Stimulated activated naive B cell treated with anti-CD40 and anti-IgM and Interleukin-4, amounts not matched to agents 10 μg/mL and 1 μg/mL and 100 μg/mL, for 72 hours (primary cell): ENCODE measurements around the gene GMDS.

Experiments used
- ATAC-seq, 2 donors: fragments of 150-1000 bp; cut with Tn5 transposase; replicated peaks; 2 replicates each; pipeline ENCODE4 v1.10.0; 2021; ENCODE audit warnings: moderate library complexity in 1 of 2
- DNase-seq: peaks from one replicate; pipeline ENCODE4 v3.0.0; 2021
- H3K27ac Mint-ChIP-seq: one replicate; pipeline ENCODE4 v1.8.0; 2022; ENCODE audit warnings: mild to moderate bottlenecking, mixed read lengths
- H3K27me3 Mint-ChIP-seq, 2 donors: one replicate each; pipeline ENCODE4 v1.8.0; 2022; ENCODE audit warnings: mixed read lengths in 2 of 2
- H3K36me3 Mint-ChIP-seq, 2 donors: one replicate each; pipeline ENCODE4 v1.8.0; 2022; ENCODE audit warnings: mixed read lengths in 2 of 2, mild to moderate bottlenecking in 1 of 2
- H3K4me1 Mint-ChIP-seq, 2 donors: one replicate each; pipeline ENCODE4 v1.8.0; 2022; ENCODE audit warnings: mixed read lengths in 2 of 2, mild to moderate bottlenecking in 1 of 2
- H3K4me3 Mint-ChIP-seq, 2 donors: one replicate each; pipeline ENCODE4 v1.8.0; 2022; ENCODE audit warnings: mild to moderate bottlenecking in 2 of 2, mixed read lengths in 2 of 2, moderate library complexity in 1 of 2
- H3K9me3 Mint-ChIP-seq, 2 donors: one replicate each; pipeline ENCODE4 v1.8.0; 2022; ENCODE audit warnings: mixed read lengths in 2 of 2, mild to moderate bottlenecking in 1 of 2

Gene GMDS

DNA sequence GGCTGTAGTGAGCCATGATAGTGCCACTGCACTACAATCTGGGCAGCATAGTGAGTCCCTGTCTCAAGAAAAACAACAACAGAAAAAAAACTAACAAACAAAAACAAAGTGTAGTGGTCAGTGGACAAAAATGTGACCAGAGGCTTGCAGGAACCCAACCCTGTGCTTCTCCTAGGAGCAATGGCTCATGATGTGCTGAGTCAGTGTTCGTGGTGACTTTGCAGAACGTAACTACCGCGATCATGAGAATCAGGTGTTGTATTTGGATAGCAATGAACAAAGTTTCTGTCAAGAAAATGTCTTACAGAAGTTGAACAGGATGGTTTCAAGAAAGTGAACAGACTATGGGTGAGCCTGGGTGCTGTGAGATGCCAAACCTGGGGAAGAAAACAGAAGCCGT, 654.2 kb downstream of the GMDS start:
- H3K27me3 Mint-ChIP-seq: peaks cover 39 to 64% of the 10 kb centered on the region in 2 donors
- no peak overlapping the region for H3K4me3 Mint-ChIP-seq
- no peak overlapping the region for H3K27ac Mint-ChIP-seq

DNA sequence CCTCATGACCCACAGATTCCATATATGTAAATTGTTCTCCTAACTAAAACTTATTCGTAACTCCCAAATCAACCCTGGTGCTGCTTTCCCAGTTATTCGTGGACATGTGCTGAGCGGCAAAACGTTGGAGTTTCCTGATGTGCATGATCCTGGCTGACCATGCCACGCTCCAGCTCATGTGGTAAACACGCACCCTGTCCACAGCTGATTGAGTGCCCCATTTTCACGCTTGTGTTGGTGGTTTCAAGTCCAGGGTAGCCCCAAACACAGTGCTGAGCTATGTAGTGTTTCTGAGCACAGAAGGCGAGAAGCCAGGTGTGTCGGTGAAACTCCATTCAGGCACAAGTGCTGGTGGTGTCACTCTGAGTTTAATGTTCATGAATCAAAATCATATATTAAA, 654.8 kb downstream of the GMDS start:
- peaks cover 35 to 64% of the 10 kb centered on the region in 2 donors for H3K27me3 Mint-ChIP-seq
- no peaks in the 10 kb centered on the region for H3K4me1 Mint-ChIP-seq
- H3K4me3 Mint-ChIP-seq: no peak overlapping the region
- no peak overlapping the region for H3K27ac Mint-ChIP-seq
- H3K9me3 Mint-ChIP-seq: no peaks in the 10 kb centered on the region
- DNase-seq (no peak), ATAC-seq (no peak)
- H3K36me3 Mint-ChIP-seq: no peaks in the 10 kb centered on the region

More for the DNA sequence above, 654.2 kb downstream of the GMDS start:
- no peaks in the 10 kb centered on the region for H3K36me3 Mint-ChIP-seq
- no peak for DNase-seq
- no peaks in the 10 kb centered on the region for H3K9me3 Mint-ChIP-seq
- peaks cover 2 to 4% of the 10 kb centered on the region in 2 donors for H3K4me1 Mint-ChIP-seq
- no peak for ATAC-seq

DNA sequence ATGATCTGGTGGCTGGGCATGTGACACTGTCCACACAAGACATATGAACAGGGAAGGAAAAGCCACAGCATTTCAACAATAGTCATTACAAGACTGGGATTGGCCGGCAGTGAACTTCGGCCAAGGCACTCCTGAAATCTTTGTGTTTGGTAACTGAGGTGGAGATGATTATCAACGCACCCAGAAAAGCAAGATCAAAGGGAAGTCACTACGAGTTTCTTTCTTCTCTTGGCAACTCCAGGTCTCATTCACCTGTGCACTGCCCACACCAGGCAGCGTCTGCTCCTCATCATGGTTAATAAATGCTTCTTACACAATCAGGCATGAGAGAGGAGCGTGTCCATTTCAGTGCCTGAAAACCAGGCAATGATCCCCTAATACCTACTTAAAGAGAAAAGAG, 656.2 kb downstream of the GMDS start:
- Mint-ChIP-seq H3K9me3 (no peaks in the 10 kb centered on the region), H3K4me3 (no peak overlapping the region), H3K27ac (no peak overlapping the region)

DNA sequence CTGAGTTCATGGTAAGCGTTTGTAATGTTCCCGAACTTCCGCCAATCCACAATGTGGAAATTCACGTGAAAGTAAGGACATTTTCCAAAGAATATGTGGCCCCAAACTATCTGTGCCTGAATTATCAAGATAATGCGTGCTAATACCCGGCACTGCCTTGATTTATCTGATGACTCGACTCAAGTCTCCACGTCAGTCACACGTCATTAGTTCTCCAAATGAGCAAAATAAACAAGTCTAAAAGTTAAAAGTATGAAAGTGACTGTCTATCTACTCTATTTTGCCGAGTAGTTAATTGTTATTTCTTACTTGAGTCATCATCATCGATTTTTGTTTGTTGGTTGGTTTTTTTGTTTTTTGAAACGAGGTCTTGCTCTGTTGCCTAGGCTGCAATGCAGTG, 657.4 kb downstream of the GMDS start:
- H3K9me3 Mint-ChIP-seq: no peaks in the 10 kb centered on the region
- ATAC-seq: no peak

More for the DNA sequence above, 656.2 kb downstream of the GMDS start:
- no peaks in the 10 kb centered on the region for H3K4me1 Mint-ChIP-seq
- ATAC-seq (no peak), DNase-seq (no peak)
- no peaks in the 10 kb centered on the region for H3K36me3 Mint-ChIP-seq
- H3K27me3 Mint-ChIP-seq: peaks cover 30 to 58% of the 10 kb centered on the region in 2 donors

DNA sequence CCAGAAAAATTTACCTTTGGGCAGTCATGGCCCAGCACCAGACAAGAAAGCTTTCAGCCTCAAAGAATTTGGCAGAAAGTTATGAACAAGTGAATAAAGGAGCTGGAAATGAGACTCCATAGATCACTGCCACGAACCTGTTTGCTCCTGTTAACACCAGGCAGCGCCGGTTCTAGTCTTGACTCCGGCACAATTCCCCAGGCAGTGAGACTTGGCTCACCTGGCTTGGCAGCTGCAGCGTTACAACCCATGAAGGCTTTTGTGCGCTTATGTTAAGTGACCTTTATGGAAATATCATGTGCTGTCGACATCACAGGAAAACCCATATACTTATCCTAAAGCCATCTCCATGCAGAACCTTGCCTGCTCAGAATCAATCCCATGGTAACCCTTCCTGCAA, 657.9 kb downstream of the GMDS start:
- Mint-ChIP-seq H3K27me3 (peaks cover 16 to 42% of the 10 kb centered on the region in 2 donors), H3K9me3 (no peaks in the 10 kb centered on the region), H3K4me1 (no peaks in the 10 kb centered on the region), H3K27ac (no peak overlapping the region), H3K36me3 (no peaks in the 10 kb centered on the region), H3K4me3 (no peak overlapping the region)
- ATAC-seq (no peak), DNase-seq (no peak)

More for the DNA sequence above, 657.4 kb downstream of the GMDS start:
- Mint-ChIP-seq H3K4me1 (no peaks in the 10 kb centered on the region), H3K27ac (no peak overlapping the region), H3K27me3 (peaks cover 19 to 46% of the 10 kb centered on the region in 2 donors), H3K36me3 (no peaks in the 10 kb centered on the region), H3K4me3 (no peak overlapping the region)
- DNase-seq: no peak

DNA sequence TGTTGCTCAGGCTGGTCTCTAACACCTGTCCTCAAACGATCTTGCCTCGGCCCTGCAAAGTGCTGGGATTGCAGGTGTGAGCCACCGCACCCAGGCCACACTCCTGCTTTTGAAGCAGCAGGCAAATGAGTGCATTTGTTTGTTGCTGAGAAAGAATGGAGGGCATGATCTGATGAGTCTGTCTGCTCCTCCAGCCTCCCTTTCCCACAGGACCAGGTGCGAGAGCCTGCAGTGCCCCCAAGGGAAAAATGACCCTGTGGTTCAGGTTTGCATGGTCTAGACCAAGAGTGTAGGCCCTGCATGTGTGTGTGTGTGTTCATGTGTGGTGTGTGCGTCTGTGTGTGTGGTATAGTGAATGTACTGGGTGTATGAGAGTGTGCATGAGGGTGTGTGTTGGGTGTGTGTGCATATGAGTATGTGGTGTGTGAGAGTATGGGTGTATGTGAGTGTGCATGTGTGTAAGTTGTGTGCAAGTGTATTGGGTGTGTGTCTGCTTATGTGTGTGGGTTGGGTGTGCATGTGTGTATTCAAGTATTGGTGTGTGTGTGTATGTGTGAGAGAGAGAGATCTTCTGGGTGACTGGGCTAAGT, 658.4 kb downstream of the GMDS start:
- Mint-ChIP-seq H3K4me1 (no peaks in the 10 kb centered on the region), H3K27ac (no peak overlapping the region), H3K9me3 (no peaks in the 10 kb centered on the region), H3K27me3 (peaks cover 11 to 37% of the 10 kb centered on the region in 2 donors), H3K4me3 (no peak overlapping the region), H3K36me3 (no peaks in the 10 kb centered on the region)
- ATAC-seq (no peak), DNase-seq (no peak)

DNA sequence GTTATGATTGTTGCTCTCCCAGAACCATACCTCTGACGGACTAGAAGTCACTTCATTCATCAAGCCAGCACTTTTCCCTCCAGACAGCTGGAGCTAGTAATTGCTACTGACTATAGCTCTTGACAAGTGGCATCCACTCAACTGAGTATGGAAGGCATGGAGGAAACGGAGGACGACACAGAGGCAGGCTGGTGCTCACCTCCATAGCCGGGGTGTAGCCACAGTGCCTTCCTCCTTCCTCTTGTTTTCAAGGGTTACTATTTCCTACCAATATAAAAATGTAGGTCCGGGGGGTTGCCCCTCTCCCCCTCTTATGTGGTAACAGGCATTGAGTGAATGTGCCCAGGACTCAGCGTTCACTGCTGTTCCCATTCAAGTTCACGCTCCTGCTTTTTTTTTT, 659.1 kb downstream of the GMDS start:
- DNase-seq: no peak
- no peaks in the 10 kb centered on the region for H3K9me3 Mint-ChIP-seq
- H3K27me3 Mint-ChIP-seq: peaks cover 9 to 41% of the 10 kb centered on the region in 2 donors
- H3K4me1 Mint-ChIP-seq: no peaks in the 10 kb centered on the region
- H3K27ac Mint-ChIP-seq: no peak overlapping the region
- H3K36me3 Mint-ChIP-seq: no peaks in the 10 kb centered on the region
- H3K4me3 Mint-ChIP-seq: no peak overlapping the region
- ATAC-seq: no peak

DNA sequence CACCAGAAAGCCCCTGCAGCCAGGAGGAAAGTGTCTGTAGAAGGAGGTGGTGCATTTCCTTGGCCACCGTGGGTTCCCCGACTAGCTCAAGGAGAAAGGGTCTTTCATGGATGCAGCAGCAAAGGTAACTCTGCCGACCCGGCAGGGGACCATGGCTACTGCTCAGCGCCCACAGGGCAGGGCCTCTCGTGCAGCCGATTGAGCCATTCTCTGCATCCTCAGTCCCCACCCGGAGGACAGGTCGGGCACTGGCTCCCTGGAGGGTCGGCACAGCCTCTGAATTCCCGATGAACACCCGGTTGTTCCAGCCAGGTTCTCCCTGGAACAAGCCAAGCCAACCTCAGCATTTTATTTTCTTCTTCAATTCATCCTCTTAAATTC, 659.7 kb downstream of the GMDS start:
- ATAC-seq (no peak), DNase-seq (no peak)
- no peak overlapping the region for H3K27ac Mint-ChIP-seq
- peaks cover 9 to 46% of the 10 kb centered on the region in 2 donors for H3K27me3 Mint-ChIP-seq
- H3K4me3 Mint-ChIP-seq: no peak overlapping the region
- H3K36me3 Mint-ChIP-seq: no peaks in the 10 kb centered on the region
- H3K9me3 Mint-ChIP-seq: no peaks in the 10 kb centered on the region
- no peaks in the 10 kb centered on the region for H3K4me1 Mint-ChIP-seq

DNA sequence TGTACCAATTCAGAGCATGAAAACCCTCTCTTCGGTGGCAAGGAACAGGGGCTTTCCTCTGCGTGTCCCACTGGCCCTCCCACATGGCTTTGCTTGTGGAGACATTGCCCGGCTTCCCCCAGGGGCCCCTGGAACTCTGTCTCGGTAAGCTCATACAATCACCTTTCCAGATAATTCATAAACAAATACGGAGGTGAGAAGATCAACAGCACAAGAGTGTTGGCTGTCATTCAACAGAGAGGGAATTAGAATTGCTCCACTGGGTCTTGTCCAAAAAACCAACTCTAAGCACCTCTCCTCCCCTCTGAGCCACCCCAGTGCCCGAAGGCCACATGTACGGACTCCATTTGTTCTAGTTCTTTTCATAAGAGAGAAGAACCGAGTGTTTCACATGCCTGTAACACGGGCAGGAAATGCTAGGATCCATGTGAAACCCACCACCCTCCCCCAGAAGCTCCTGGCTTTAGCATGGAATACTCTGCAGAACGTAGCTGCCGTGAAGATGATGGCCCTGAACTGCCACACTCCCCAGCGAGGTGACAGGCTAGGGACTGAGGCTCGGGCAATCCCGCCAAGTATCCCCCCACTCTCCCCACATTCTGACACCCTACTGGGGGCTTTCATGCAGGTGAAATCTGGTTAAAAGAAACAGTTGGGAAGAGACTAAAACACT, 660.3 kb downstream of the GMDS start:
- no peaks in the 10 kb centered on the region for H3K4me1 Mint-ChIP-seq

DNA sequence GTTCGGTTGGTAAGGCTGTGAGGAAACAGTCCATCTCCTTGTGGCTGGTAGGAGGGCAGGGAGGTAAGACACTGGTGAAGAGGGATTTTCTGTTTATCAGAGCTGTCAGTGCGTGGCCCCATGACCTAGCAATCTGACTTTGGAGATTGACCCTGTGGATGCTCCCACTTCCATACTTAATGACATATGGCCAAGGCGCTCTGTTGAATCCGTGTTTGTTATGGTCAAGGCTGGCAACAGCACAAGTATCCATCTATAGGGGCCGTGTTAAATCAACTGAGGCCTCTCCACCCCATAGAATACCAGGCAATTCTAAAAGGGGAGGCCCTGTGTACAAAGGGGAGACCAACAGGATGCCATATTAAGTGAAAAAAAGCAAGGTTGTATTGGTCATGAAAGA, 661.3 kb downstream of the GMDS start:
- Mint-ChIP-seq H3K4me1 (no peaks in the 10 kb centered on the region), H3K36me3 (no peaks in the 10 kb centered on the region), H3K27me3 (peaks cover 5 to 45% of the 10 kb centered on the region in 2 donors), H3K27ac (no peak overlapping the region), H3K9me3 (no peaks in the 10 kb centered on the region), H3K4me3 (no peak overlapping the region)
- DNase-seq (no peak), ATAC-seq (no peak)

More for the DNA sequence above, 660.3 kb downstream of the GMDS start:
- H3K27me3 Mint-ChIP-seq: peaks cover 9 to 46% of the 10 kb centered on the region in 2 donors
- DNase-seq: no peak
- no peaks in the 10 kb centered on the region for H3K9me3 Mint-ChIP-seq
- no peak overlapping the region for H3K4me3 Mint-ChIP-seq
- ATAC-seq: no peak
- H3K36me3 Mint-ChIP-seq: no peaks in the 10 kb centered on the region
- no peak overlapping the region for H3K27ac Mint-ChIP-seq

DNA sequence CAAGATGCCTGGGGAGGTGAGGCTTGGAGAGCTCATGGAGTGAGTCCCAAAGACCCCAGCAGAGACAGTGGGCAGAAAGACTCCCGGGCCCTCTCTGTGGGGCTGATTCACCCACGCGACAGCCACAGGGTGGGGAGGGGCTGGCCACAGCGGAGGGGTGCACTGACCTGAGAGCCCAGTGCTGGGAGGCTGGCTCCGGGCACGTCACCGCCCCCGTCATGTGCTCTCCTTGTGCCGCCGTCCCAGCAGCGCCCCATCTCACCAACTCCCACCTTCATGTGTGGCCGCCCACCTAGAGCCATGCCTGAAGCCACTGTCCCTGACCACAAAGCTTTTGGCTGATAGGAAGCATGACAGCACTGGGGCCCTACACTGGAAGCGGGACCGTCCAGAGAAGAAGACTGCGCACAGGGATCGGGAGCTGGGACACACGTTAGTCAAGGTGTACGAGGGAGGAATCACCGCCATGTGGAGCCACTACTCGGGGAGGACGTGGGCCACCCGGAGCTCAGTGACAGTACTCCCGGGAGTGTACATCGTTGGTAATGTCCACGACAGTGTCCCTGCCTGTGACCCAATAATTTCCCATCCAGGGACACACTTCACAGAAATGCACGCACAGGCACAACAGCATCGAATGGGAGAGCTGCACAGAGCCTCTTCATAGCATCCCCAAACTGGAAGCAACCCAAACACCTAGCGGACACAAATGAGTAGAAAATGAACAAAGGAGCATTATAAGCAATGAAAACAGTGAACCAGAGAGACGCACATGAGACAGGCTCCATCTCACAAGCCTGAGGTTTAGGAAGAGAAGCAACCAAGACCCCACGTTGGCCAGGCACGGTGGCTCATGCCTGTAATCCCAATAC, 664.0 kb downstream of the GMDS start:
- Mint-ChIP-seq H3K27ac (no peak overlapping the region), H3K4me3 (no peak overlapping the region), H3K9me3 (no peaks in the 10 kb centered on the region), H3K27me3 (peaks cover under 1 to 45% of the 10 kb centered on the region in 2 donors), H3K4me1 (no peaks in the 10 kb centered on the region), H3K36me3 (no peaks in the 10 kb centered on the region)
- ATAC-seq (no peak), DNase-seq (no peak)

DNA sequence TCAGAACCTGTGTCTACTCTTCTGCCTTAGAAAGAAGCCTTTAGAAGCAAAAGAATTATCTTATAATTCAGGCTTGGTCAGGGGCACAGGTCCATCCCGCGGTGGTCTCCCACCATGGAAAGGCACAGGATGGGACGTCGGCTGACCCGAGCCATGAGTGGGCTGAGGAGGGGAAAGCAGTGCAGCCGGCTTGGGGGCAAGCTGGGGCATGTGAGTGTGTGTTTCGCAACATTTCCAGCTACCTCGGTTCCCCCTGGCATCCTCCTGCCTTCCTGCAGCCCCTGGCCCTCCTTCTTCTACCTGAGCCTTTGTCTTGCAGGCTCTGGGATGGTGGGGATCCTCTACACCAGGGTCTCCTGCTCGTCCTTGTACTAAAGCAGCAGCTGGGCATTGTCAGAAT, 664.8 kb downstream of the GMDS start:
- H3K27ac Mint-ChIP-seq: no peak overlapping the region
- no peaks in the 10 kb centered on the region for H3K36me3 Mint-ChIP-seq
- no peak for DNase-seq
- peaks cover 6 to 39% of the 10 kb centered on the region in 2 donors for H3K27me3 Mint-ChIP-seq
- H3K4me3 Mint-ChIP-seq: no peak overlapping the region
- ATAC-seq: no peak
- H3K4me1 Mint-ChIP-seq: no peaks in the 10 kb centered on the region
- no peaks in the 10 kb centered on the region for H3K9me3 Mint-ChIP-seq

DNA sequence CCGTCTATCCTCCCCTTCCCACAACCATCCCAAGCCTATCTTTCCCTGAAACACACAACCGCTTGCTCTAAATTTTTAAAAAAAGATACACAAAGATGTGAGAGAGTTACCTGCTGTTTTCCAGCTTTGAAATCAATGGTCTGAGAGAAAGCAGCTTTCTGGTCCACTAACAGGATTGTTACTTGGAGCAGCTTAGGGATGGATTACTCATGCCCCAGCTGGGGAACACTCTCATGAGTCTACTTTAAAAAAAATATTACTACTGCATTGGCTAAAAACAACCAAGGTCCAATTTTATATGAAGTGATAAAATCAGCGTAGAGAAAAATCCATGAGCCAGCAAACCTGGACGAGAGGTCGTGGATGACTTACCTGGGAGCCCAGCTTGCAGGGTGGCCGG, 665.3 kb downstream of the GMDS start:
- no peak overlapping the region for H3K27ac Mint-ChIP-seq
- no peaks in the 10 kb centered on the region for H3K9me3 Mint-ChIP-seq
- H3K36me3 Mint-ChIP-seq: no peaks in the 10 kb centered on the region
- H3K4me3 Mint-ChIP-seq: no peak overlapping the region
- peaks cover 10 to 35% of the 10 kb centered on the region in 2 donors for H3K27me3 Mint-ChIP-seq
- no peak for ATAC-seq
- no peaks in the 10 kb centered on the region for H3K4me1 Mint-ChIP-seq
- no peak for DNase-seq

DNA sequence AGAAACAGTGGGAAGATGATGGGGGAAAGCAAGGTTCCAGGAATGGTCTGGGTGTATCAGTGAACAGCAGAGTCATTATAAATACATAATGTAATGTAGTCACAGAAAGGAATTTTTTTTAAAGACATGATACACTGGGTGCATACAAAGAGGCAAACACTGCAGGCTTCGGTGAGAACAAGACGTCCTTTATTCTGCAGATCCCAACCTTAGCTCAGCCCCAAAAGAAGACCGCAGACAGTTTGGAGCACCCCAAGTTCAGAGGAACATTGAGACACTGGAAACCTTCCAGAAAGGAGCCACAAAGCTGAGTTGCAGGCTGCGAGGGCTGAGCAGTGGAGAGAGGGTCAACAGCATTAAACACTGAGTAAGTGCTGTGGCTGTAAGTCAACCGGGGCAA, 666.3 kb downstream of the GMDS start:
- Mint-ChIP-seq H3K9me3 (no peaks in the 10 kb centered on the region), H3K4me1 (no peaks in the 10 kb centered on the region), H3K27ac (no peak overlapping the region), H3K4me3 (no peak overlapping the region), H3K27me3 (peaks cover 20 to 34% of the 10 kb centered on the region in 2 donors), H3K36me3 (no peaks in the 10 kb centered on the region)
- DNase-seq (no peak), ATAC-seq (no peak)
